22Rv1 (cell line): ENCODE results near the gene CX3CL1.

Experiments
- H3K27ac ChIP-seq: fragments of 450-650 bp; 2 replicates; pipeline ENCODE4 v1.5.1; 2017
- ZFX ChIP-seq: fragments of 450-650 bp; IDR thresholded peaks from 2 replicates; pipeline ENCODE4 v1.6.1; 2017; ENCODE audit warnings: antibody characterized with exemption, borderline replicate concordance
- TF ChIP-seq, protein P1 (sequence below): fragments of 450-650 bp; IDR thresholded peaks from 2 replicates; pipeline ENCODE4 v1.5.1; 2017; ENCODE audit warnings: mild to moderate bottlenecking

Gene CX3CL1

DNA sequence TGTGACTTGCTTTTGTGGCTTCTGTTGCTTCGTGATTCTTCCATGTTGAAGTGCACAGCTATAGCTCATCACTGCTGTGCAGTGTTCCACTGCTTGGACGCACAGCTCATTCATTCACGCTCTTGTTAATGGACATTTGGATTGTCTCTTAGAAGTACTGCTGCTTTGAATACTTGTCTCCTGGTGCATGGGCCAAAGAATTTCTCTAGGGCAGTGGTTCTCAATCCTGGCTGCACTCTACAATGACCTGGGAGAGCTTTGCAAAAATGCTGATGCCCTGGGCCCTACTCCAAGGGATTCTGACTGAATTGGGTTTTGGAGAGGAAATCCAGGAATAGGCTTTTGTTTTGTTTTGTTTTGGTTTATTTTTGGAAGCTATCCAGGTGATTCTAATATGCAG lies 52.3 kb downstream of the CX3CL1 start:
- TF ChIP-seq ZFX = no peak
- TF ChIP-seq, protein P1, sequence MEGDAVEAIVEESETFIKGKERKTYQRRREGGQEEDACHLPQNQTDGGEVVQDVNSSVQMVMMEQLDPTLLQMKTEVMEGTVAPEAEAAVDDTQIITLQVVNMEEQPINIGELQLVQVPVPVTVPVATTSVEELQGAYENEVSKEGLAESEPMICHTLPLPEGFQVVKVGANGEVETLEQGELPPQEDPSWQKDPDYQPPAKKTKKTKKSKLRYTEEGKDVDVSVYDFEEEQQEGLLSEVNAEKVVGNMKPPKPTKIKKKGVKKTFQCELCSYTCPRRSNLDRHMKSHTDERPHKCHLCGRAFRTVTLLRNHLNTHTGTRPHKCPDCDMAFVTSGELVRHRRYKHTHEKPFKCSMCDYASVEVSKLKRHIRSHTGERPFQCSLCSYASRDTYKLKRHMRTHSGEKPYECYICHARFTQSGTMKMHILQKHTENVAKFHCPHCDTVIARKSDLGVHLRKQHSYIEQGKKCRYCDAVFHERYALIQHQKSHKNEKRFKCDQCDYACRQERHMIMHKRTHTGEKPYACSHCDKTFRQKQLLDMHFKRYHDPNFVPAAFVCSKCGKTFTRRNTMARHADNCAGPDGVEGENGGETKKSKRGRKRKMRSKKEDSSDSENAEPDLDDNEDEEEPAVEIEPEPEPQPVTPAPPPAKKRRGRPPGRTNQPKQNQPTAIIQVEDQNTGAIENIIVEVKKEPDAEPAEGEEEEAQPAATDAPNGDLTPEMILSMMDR = no peak

DNA sequence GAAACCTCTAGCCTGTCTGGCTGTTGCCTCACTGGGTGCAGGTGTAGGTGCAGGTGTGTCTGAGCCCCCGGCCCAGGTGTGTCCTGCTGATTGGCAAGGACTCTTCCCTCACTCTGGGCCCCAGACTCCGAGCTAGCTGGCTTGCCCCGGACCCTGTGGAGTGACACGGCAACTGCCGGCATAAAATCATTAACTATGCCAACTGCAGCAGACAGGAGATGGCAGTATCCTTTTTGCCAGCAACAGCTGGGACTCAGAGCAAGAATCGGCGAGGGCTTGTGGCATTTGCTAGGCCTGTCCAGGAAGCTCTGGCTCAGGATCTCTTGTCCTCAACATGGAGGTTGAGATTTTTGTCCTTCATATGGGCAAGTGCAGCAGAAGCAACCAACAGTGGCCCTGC lies 54.1 kb downstream of the CX3CL1 start:
- no peak overlapping the region for H3K27ac ChIP-seq
- TF ChIP-seq, protein P1 = no peak
- TF ChIP-seq ZFX = no peak

More for the DNA sequence above, 52.3 kb downstream of the CX3CL1 start:
- H3K27ac ChIP-seq = no peak overlapping the region

DNA sequence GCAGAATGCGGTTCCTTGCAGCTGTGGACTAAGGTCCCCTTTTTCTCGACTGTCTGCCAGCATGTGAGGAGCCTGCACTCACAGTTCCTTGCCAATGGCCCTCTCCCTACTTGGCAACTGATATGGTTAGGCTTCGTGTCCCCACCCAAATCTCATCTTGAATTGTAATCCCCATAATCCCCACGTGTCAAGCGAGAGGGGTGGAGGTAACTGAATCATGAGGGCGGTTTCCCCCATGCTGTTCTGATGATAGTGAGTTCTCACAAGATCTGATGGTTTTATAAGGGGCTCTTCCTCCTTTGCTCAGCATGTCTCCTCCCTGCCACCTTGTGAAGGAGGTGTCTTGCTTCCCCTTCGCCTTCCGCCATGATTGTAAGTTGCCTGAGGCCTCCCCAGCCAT lies 55.0 kb downstream of the CX3CL1 start:
- no peak for TF ChIP-seq ZFX
- TF ChIP-seq, protein P1 = no peak
- H3K27ac ChIP-seq = no peak overlapping the region

DNA sequence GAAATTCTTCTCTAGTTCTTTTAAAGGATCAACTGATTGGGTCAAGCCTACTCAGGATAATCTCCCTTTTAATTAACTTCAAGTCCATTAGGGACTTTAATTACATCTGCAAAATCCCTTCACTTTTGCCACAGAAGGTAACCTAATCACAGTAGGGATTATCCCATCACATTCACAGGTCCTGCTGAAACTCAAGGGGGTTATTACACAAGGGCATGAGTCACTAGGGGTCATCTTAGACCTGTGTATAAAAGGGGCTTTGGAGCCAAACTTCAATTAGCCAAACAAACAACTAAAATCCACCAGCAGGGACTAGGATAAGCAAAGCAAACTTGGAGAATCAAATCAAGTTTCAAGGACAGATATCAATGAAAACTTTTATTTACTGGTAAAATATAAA lies 55.5 kb downstream of the CX3CL1 start:
- H3K27ac ChIP-seq = no peak overlapping the region
- TF ChIP-seq, protein P1 = no peak
- no peak for TF ChIP-seq ZFX

DNA sequence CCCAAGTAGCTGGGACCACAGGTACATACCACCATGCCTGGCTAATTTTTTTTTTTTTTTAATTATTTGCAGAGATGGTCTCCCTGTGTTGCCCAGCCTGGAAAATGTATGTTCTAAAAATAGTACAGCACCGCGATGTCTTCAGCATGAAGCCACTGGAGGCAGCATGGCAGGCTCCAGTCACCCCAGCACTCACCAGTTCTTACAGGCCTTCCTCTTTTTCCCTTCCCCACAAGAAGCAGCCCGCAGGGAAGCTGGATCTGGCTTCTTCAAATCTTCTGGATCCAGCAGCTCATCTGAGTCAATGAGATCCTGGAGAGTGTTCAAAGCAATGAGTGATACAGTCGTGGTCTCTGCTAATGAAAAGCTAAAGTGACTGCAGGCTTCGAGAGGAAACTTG lies 58.7 kb downstream of the CX3CL1 start:
- TF ChIP-seq, protein P1 = no peak
- no peak for TF ChIP-seq ZFX

DNA sequence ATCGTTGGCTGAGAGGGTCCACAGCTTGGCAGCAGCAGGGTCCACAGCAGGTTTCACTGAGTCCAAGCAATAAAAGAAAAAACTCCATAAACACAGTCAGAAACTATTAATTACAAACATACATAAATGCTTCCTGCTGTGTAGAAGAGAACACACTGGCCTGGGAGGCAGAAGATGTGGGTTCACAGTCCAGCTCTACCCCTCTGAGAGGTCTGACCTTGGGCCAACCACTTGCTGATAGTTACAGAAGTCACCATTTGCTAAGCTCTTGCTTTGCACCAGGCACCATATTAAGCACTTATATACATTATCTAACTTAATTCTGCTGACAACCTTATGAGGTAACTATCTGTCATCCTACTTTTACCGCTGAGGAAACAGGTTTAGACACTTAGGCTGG lies 60.2 kb downstream of the CX3CL1 start:
- peak overlapping the region; percentile 50 for H3K27ac ChIP-seq
- no peak for TF ChIP-seq ZFX
- TF ChIP-seq, protein P1 = no peak

More for the DNA sequence above, 58.7 kb downstream of the CX3CL1 start:
- no peak overlapping the region for H3K27ac ChIP-seq

DNA sequence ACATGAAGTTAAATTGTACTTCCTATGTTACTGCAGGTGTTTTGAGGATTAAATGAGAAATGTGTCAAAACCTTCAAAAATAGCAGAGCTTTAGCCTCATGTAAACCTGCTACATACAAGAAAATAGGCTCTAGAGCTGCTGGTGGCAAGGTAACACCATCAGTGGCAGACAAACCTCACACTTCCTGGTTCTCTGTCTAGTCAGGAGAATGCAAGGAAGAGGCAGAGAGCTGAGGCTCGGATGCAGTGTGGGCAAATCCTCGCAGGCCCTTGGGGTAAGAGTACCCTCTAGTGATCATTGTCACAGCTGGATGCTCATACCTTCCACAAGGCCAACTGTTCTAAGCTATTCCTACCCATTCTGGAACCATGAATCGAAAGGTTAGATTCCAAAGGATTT lies 60.7 kb downstream of the CX3CL1 start:
- TF ChIP-seq, protein P1 = no peak
- no peak for TF ChIP-seq ZFX
- H3K27ac ChIP-seq = peak overlapping the region; percentile 50
